Heart left ventricle (tissue), 13 donors: ENCODE data around the gene IPO13.

Experiments
- POLR2A ChIP-seq, 2 donors: fragments of 450-650 bp; IDR thresholded peaks; one replicate each; pipeline ENCODE4 v1.6.1; 2017; ENCODE audit warnings: antibody characterized with exemption in 2 of 2, mild to moderate bottlenecking in 2 of 2, moderate library complexity in 2 of 2
- TF ChIP-seq, protein P1 (sequence below), 12 donors: fragments of 200-600 bp; sonication (generic) in 4 of 12; IDR thresholded peaks; one replicate each; pipeline versions ENCODE4 v1.5.0 to v1.8.0; 2018 to 2022; ENCODE audit warnings: antibody characterized with exemption in 12 of 12, mild to moderate bottlenecking in 5 of 12
- donor health status: ischemic (EF 13 %, LVEDD 7.1; RV severe dilation, severe dysfunction).
- donor health status: DM: no; HTN: yes; CAD: no.
- donor health status: DM: no; HTN: no; CAD: no.
- donor health status: ischemic (EF 25% LVEDD 6.9; RV normal size, moderate dysfunction).
- donor health status: ischemic (EF 25% LVEDD 5.7; RV mildly dilated, moderate dysfunction).
- donor health status: ischemic (EF 35%, LVEDD 5.7; RV mildly dilated, moderate dysfunction).
- donor health status: nonischemic (EF 11% LVEDD 7.7; RV severe dilation, severe dysfunction).
- donor health status: DM: yes; HTN: yes; CAD: no.
- donor health status: PGD.
- donor health status: ischemic (EF 29% LVEDD 5.4; RV normal size, mild dysfunction).
- donor health status: nonischemic (EF 23%, LVEDD 6.1; RV moderate dilation, normal function).

DNA sequence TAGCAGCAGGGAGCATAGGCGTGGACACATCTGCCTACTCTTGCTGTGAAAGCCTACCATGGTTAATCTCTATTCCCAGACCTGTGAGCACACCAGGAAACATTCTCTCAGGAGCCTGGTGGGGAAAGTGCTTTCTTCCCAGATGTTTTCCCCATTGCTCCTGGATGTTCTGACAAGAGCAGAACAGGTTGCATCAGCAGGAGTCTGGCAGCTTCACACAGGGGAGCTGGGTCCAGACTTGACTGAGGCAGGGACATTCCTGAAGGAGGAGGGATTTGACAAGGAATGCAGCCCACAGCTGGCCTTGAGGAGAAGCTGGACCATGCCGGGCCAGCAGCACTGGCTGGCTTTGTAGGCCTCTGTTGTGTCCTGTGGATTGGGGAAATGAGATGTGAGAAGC, 34.1 kb upstream of the IPO13 start:
- TF ChIP-seq, protein P1, sequence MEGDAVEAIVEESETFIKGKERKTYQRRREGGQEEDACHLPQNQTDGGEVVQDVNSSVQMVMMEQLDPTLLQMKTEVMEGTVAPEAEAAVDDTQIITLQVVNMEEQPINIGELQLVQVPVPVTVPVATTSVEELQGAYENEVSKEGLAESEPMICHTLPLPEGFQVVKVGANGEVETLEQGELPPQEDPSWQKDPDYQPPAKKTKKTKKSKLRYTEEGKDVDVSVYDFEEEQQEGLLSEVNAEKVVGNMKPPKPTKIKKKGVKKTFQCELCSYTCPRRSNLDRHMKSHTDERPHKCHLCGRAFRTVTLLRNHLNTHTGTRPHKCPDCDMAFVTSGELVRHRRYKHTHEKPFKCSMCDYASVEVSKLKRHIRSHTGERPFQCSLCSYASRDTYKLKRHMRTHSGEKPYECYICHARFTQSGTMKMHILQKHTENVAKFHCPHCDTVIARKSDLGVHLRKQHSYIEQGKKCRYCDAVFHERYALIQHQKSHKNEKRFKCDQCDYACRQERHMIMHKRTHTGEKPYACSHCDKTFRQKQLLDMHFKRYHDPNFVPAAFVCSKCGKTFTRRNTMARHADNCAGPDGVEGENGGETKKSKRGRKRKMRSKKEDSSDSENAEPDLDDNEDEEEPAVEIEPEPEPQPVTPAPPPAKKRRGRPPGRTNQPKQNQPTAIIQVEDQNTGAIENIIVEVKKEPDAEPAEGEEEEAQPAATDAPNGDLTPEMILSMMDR (IDR thresholded peaks at IDR 0.05), result no peak
- no peak for TF ChIP-seq POLR2A (IDR thresholded peaks at IDR 0.05)
